ENCODE measurements around the gene DOCK2. TPM values are rescaled to one million over a fixed set of nuclear protein-coding genes. Genes with fewer than 3 reads are reported as not detected.

The DOCK2 gene
- total and polyA plus RNA-seq, 9 of the 15 experiments (the other 6 are each of a cell fraction or from before 2014, with no cell fraction given) = 4.5 to 42.6 (median 20.5) TPM

DNA sequence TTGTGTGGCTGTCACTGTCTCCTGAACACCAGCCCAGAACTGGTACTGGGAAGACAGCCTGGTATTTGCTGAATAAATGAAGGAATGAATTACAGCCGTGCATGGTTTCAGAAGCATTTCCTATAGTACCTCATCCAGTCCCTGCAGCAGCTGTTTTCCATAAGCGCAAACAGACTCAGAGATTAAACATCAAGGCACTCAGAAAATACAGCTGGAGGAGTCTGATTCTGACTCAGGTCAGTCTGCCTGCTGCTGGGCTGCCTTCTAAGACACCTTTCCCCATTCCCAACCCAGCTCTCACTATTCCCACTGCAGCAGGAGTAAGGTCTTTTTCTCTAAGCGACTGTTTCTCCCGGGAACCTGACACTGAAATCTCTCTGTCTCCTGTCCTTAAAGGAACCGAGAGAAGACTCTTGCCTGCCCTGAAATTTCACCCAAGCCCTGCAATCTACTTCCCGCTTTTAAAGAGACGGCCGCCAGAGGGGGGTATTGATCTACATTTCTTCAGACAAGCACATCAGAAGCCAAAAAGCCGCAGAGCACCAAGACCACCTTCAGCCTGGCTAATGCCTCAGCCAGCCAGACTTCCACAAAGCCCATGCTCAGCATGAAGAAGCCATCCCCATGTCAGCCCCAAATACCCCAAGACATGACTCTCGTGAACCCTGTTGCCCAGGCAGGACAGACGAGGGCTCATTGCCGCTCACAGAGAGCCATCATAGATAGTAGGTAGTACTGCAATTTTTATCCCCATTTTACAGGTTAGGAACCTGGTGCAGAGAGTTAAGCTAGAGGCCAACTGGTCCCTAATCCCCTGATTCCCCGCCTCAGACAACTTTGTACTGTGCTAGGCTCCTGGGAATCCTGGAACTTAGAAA, 463.2 kb downstream of the DOCK2 start (continued):
- TF ChIP-seq, protein P1, sequence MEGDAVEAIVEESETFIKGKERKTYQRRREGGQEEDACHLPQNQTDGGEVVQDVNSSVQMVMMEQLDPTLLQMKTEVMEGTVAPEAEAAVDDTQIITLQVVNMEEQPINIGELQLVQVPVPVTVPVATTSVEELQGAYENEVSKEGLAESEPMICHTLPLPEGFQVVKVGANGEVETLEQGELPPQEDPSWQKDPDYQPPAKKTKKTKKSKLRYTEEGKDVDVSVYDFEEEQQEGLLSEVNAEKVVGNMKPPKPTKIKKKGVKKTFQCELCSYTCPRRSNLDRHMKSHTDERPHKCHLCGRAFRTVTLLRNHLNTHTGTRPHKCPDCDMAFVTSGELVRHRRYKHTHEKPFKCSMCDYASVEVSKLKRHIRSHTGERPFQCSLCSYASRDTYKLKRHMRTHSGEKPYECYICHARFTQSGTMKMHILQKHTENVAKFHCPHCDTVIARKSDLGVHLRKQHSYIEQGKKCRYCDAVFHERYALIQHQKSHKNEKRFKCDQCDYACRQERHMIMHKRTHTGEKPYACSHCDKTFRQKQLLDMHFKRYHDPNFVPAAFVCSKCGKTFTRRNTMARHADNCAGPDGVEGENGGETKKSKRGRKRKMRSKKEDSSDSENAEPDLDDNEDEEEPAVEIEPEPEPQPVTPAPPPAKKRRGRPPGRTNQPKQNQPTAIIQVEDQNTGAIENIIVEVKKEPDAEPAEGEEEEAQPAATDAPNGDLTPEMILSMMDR (IDR thresholded peaks at IDR 0.05 in 2 of 3, conservative IDR thresholded peaks at IDR 0.05 in 1 of 3; ENCODE audit: insufficient read depth in 2 of 3, low read depth in 1 of 3, low read length in 3 of 3) = peak; percentile 71 to 88 (median 74)
- no peak for TF ChIP-seq ETV5 (CRISPR knock-in tag; IDR thresholded peaks at IDR 0.05; ENCODE audit: low read depth)
- TF ChIP-seq, protein P2, sequence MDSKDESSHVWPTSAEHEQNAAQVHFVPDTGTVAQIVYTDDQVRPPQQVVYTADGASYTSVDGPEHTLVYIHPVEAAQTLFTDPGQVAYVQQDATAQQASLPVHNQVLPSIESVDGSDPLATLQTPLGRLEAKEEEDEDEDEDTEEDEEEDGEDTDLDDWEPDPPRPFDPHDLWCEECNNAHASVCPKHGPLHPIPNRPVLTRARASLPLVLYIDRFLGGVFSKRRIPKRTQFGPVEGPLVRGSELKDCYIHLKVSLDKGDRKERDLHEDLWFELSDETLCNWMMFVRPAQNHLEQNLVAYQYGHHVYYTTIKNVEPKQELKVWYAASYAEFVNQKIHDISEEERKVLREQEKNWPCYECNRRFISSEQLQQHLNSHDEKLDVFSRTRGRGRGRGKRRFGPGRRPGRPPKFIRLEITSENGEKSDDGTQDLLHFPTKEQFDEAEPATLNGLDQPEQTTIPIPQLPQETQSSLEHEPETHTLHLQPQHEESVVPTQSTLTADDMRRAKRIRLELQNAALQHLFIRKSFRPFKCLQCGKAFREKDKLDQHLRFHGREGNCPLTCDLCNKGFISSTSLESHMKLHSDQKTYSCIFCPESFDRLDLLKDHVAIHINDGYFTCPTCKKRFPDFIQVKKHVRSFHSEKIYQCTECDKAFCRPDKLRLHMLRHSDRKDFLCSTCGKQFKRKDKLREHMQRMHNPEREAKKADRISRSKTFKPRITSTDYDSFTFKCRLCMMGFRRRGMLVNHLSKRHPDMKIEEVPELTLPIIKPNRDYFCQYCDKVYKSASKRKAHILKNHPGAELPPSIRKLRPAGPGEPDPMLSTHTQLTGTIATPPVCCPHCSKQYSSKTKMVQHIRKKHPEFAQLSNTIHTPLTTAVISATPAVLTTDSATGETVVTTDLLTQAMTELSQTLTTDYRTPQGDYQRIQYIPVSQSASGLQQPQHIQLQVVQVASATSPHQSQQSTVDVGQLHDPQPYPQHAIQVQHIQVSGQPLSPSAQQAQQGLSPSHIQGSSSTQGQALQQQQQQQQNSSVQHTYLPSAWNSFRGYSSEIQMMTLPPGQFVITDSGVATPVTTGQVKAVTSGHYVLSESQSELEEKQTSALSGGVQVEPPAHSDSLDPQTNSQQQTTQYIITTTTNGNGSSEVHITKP (IDR thresholded peaks at IDR 0.05; ENCODE audit: partially characterized antibody) = no peak
- TF ChIP-seq TBP (optimal IDR thresholded peaks at IDR 0.05; ENCODE audit: low read depth, low read length) = no peak
- no peak for TF ChIP-seq ZNF23 (CRISPR knock-in tag; IDR thresholded peaks at IDR 0.05)
- TF ChIP-seq, protein P3, sequence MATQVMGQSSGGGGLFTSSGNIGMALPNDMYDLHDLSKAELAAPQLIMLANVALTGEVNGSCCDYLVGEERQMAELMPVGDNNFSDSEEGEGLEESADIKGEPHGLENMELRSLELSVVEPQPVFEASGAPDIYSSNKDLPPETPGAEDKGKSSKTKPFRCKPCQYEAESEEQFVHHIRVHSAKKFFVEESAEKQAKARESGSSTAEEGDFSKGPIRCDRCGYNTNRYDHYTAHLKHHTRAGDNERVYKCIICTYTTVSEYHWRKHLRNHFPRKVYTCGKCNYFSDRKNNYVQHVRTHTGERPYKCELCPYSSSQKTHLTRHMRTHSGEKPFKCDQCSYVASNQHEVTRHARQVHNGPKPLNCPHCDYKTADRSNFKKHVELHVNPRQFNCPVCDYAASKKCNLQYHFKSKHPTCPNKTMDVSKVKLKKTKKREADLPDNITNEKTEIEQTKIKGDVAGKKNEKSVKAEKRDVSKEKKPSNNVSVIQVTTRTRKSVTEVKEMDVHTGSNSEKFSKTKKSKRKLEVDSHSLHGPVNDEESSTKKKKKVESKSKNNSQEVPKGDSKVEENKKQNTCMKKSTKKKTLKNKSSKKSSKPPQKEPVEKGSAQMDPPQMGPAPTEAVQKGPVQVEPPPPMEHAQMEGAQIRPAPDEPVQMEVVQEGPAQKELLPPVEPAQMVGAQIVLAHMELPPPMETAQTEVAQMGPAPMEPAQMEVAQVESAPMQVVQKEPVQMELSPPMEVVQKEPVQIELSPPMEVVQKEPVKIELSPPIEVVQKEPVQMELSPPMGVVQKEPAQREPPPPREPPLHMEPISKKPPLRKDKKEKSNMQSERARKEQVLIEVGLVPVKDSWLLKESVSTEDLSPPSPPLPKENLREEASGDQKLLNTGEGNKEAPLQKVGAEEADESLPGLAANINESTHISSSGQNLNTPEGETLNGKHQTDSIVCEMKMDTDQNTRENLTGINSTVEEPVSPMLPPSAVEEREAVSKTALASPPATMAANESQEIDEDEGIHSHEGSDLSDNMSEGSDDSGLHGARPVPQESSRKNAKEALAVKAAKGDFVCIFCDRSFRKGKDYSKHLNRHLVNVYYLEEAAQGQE (IDR thresholded peaks at IDR 0.05; ENCODE audit: borderline replicate concordance) = peak; percentile 83
- TF ChIP-seq, protein P3 (CRISPR knock-in tag; IDR thresholded peaks at IDR 0.05; ENCODE audit: low read depth) = no peak
- peak; percentile 85 for TF ChIP-seq SMC3 (conservative IDR thresholded peaks at IDR 0.05; ENCODE audit: insufficient read depth, low read depth, low read length)
- TF ChIP-seq HSF4 (CRISPR knock-in tag; IDR thresholded peaks at IDR 0.05; ENCODE audit: borderline replicate concordance) = no peak

Data from K562 (cell line).